ENCODE data around the gene HID1. TPM values are rescaled to one million over a fixed set of nuclear protein-coding genes. Genes with fewer than 3 reads are reported as not detected.

HID1 gene
- total RNA-seq, 6 experiments from 2014 or later, result 0.40 to 0.96 (median 0.56) TPM

DNA sequence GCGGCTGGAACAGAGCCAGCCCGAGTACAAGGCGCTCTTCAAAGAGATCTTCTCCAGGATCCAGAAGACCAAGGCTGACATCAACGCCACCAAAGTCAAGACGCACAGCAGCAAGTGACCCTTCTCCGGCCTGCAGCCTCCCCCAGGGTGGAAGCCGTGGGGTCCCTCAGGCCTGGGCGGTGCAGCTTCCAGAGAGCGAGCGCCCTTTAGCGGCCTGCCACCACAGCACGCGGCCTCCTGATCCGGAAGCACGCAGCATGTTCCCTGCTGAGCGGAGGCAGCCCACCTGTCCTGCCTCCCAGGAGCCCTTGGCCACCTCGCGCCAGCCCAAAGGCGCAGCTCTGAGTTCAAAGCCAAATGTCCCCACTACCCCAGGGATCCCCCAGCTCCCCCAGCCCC is 31.4 kb upstream of the HID1 start:
- Mint-ChIP-seq H3K4me3 (no peak overlapping the region), H3K36me3 (ENCODE audit: low read depth) (no peaks in the 10 kb centered on the region), H3K9me3 (no peaks in the 10 kb centered on the region), H3K27ac (no peak overlapping the region), H3K27me3 (ENCODE audit: insufficient read depth) (no peaks in the 10 kb centered on the region; the same call in none of the 2 replicates), H3K4me1 (ENCODE audit: low read depth) (no peaks in the 10 kb centered on the region; the same call in 1 of the 2 replicates)
- TF ChIP-seq, protein P1, sequence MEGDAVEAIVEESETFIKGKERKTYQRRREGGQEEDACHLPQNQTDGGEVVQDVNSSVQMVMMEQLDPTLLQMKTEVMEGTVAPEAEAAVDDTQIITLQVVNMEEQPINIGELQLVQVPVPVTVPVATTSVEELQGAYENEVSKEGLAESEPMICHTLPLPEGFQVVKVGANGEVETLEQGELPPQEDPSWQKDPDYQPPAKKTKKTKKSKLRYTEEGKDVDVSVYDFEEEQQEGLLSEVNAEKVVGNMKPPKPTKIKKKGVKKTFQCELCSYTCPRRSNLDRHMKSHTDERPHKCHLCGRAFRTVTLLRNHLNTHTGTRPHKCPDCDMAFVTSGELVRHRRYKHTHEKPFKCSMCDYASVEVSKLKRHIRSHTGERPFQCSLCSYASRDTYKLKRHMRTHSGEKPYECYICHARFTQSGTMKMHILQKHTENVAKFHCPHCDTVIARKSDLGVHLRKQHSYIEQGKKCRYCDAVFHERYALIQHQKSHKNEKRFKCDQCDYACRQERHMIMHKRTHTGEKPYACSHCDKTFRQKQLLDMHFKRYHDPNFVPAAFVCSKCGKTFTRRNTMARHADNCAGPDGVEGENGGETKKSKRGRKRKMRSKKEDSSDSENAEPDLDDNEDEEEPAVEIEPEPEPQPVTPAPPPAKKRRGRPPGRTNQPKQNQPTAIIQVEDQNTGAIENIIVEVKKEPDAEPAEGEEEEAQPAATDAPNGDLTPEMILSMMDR (IDR thresholded peaks at IDR 0.05), result no peak
- DNase-seq, result no peak

DNA sequence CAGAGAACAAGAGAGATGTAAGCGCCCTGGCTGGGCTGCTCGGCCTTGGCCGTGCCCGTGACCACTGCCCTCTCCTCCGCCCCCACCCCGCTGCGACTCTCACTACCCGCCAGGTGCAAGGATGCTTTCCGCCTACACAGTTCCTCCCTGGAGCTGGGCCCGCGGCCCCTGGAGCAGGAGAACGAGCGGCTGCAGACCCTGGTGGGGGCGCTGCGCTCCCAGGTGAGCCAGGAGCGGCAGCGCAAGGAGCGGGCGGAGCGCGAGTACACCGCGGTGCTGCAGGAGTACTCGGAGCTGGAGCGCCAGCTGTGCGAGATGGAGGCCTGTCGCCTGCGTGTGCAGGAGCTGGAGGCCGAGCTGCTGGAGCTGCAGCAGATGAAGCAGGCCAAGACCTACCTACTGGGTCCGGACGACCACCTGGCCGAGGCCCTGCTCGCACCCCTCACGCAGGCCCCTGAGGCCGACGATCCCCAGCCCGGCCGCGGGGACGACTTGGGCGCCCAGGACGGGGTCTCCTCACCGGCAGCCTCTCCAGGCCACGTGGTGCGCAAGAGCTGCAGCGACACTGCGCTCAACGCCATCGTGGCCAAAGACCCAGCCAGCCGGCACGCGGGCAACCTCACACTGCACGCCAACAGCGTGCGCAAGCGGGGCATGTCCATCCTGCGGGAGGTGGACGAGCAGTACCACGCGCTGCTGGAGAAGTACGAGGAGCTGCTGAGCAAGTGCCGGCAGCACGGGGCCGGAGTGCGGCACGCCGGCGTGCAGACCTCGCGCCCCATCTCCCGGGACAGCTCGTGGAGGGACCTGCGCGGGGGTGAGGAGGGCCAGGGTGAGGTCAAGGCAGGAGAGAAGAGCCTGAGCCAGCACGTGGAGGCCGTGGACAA is 30.8 kb upstream of the HID1 start:
- TF ChIP-seq, protein P1 (IDR thresholded peaks at IDR 0.05), result no peak; the same call in 1 of the 2 replicates
- Mint-ChIP-seq H3K27me3 (ENCODE audit: insufficient read depth) (no peaks in the 10 kb centered on the region; the same call in none of the 2 replicates), H3K4me3 (no peak overlapping the region), H3K9me3 (no peaks in the 10 kb centered on the region), H3K36me3 (ENCODE audit: low read depth) (no peaks in the 10 kb centered on the region), H3K27ac (no peak overlapping the region), H3K4me1 (ENCODE audit: low read depth) (no peaks in the 10 kb centered on the region)
- no peak for DNase-seq

DNA sequence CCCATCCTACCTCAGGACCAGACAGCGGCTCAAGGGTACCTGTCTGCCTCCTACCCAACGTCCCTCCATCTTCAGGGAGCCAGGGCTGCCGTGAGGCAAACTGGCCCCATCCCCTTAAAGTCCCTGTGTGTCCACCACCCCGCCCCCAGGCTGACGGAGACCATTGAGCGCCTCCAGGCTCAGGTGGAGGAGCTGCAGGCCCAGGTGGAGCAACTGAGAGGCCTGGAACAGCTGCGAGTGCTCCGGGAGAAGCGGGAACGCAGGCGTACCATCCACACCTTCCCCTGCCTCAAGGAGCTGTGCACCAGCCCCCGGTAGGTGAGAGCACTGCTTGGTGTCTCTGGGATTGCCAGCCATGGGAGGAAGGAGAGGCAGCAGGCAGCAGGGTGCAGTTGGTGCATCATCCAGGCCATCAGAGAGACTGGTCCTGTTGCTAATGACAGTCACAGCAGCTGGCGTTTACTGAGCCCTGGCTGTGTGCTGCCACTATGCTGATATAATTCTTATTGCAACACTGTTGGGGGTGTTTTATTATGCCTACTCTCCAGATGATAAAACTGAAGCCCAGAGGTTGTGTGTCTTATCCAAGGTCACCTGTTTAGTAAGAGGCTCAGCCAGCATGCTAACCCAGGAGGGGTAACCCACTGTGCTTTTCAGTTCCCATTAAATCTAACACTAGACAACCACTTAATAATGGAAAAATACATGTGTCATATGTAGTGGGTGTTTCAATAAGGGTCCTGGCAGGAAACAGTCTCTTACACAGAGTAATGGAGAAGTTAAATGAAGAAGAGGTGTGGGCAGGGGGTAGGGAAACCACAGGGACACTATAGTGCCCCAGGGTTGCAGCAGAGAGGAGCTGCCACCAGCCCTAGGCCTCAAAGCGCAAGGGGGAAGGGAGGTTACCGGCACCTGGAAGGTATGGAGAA is 29.6 kb upstream of the HID1 start:
- Mint-ChIP-seq H3K4me3 (no peak overlapping the region), H3K27ac (no peak overlapping the region)

DNA sequence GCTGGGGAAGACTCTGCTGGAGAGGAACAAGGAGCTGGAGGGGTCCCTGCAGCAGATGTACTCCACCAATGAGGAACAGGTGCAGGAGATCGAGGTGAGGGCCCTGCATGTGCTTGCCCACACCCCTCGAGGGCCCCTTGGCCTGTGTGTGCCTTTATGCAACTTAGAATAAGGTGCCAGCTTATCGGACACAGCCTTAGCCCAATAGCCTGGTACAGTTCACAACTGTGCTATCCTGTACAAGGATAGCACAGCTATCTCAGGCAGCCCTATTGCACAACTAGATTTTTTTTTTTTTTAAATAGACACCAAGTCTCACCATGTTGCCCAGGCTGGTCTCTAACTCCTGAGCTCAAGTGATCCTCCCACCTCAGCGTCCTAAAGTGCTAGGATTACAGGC is 27.0 kb upstream of the HID1 start:
- no peak for DNase-seq

More for the DNA sequence above, 29.6 kb upstream of the HID1 start:
- TF ChIP-seq, protein P1 (IDR thresholded peaks at IDR 0.05), result no peak
- no peaks in the 10 kb centered on the region for H3K36me3 Mint-ChIP-seq (ENCODE audit: low read depth)
- no peaks in the 10 kb centered on the region for H3K4me1 Mint-ChIP-seq (ENCODE audit: low read depth)
- no peak for DNase-seq
- no peaks in the 10 kb centered on the region for H3K9me3 Mint-ChIP-seq
- H3K27me3 Mint-ChIP-seq (ENCODE audit: insufficient read depth), result no peaks in the 10 kb centered on the region; the same call in none of the 2 replicates

DNA sequence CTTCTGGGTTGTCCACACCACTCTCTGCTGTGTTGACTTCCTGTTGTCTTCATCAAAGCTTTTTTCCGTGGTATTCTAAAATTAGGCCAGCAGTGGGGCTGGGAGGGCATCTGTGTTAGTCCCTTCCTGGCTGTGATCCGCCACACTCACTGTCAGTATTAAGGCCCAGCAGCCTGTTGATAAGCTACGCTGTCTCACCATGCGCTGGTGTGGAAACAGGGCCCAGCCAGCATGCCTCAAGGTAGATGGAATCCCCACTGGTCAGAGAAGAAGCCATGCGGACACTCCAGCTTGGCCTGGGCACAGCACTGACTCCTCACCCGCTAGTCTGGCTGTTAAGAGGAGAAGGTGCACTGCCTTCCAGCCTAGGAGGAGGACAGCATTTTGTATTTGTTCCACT is 26.2 kb upstream of the HID1 start:
- no peaks in the 10 kb centered on the region for H3K9me3 Mint-ChIP-seq
- DNase-seq, result no peak
- H3K27ac Mint-ChIP-seq, result no peak overlapping the region
- no peaks in the 10 kb centered on the region; the same call in none of the 2 replicates for H3K27me3 Mint-ChIP-seq (ENCODE audit: insufficient read depth)
- no peaks in the 10 kb centered on the region for H3K36me3 Mint-ChIP-seq (ENCODE audit: low read depth)
- TF ChIP-seq, protein P1 (IDR thresholded peaks at IDR 0.05), result no peak
- no peak overlapping the region for H3K4me3 Mint-ChIP-seq
- peaks cover 10% of the 10 kb centered on the region for H3K4me1 Mint-ChIP-seq (ENCODE audit: low read depth)

More for the DNA sequence above, 27.0 kb upstream of the HID1 start:
- no peaks in the 10 kb centered on the region for H3K36me3 Mint-ChIP-seq (ENCODE audit: low read depth)
- TF ChIP-seq, protein P1 (IDR thresholded peaks at IDR 0.05), result no peak
- no peaks in the 10 kb centered on the region; the same call in 1 of the 2 replicates for H3K27me3 Mint-ChIP-seq (ENCODE audit: insufficient read depth)
- H3K4me3 Mint-ChIP-seq, result no peak overlapping the region
- peaks cover 3% of the 10 kb centered on the region for H3K4me1 Mint-ChIP-seq (ENCODE audit: low read depth)
- H3K27ac Mint-ChIP-seq, result no peak overlapping the region
- no peaks in the 10 kb centered on the region for H3K9me3 Mint-ChIP-seq
